Hepatocyte (in vitro differentiated cells): ENCODE measurements around the gene ZNF776. TPM values are rescaled to one million over a fixed set of nuclear protein-coding genes. Genes with fewer than 3 reads are reported as not detected.

Experiments
- DNase-seq: peaks from one replicate; pipeline ENCODE4 v3.0.0-alpha.2; 2016; ENCODE audit warnings: low spot score
- H2AFZ ChIP-seq: fragments of 200-600 bp; sonication (generic); 2 replicates; pipeline ENCODE4 v1.6.0; 2016; ENCODE audit warnings: antibody characterized with exemption, mild to moderate bottlenecking
- H3K27ac ChIP-seq: fragments of 200-600 bp; sonication (generic); 2 replicates; pipeline ENCODE4 v1.5.1; 2016; ENCODE audit warnings: mild to moderate bottlenecking
- H3K27me3 ChIP-seq: fragments of 200-600 bp; sonication (generic); 2 replicates; pipeline ENCODE4 v1.6.1; 2016
- H3K36me3 ChIP-seq: fragments of 200-600 bp; sonication (generic); replicated peaks from 2 replicates; pipeline ENCODE4 v1.5.1; 2016; ENCODE audit warnings: low read depth; ENCODE audit not compliant: insufficient read depth
- H3K4me1 ChIP-seq: fragments of 200-600 bp; sonication (generic); 2 replicates; pipeline ENCODE4 v1.5.1; 2016; ENCODE audit warnings: mild to moderate bottlenecking, moderate library complexity; ENCODE audit not compliant: insufficient read depth
- H3K4me2 ChIP-seq: fragments of 200-600 bp; sonication (generic); 2 replicates; pipeline ENCODE4 v1.6.0; 2016
- H3K4me3 ChIP-seq: fragments of 200-600 bp; sonication (generic); 2 replicates; pipeline ENCODE4 v1.5.1; 2016; ENCODE audit warnings: mild to moderate bottlenecking
- H3K79me2 ChIP-seq: fragments of 200-600 bp; sonication (generic); 2 replicates; pipeline ENCODE4 v1.6.0; 2017; ENCODE audit warnings: mild to moderate bottlenecking
- H3K9me2 ChIP-seq: fragments of 200-600 bp; sonication (generic); replicated peaks from 2 replicates; pipeline ENCODE4 v1.6.0; 2017; ENCODE audit warnings: mild to moderate bottlenecking; ENCODE audit not compliant: insufficient read depth
- H3K9me3 ChIP-seq: fragments of 200-600 bp; sonication (generic); 2 replicates; pipeline ENCODE4 v1.5.1; 2016; ENCODE audit warnings: low read depth, mild to moderate bottlenecking
- H4K20me1 ChIP-seq: fragments of 200-600 bp; sonication (generic); 2 replicates; pipeline ENCODE4 v1.6.0; 2016; ENCODE audit warnings: mild to moderate bottlenecking; ENCODE audit not compliant: insufficient read depth, poor library complexity, severe bottlenecking
- EZH2 ChIP-seq: fragments of 200-600 bp; sonication (generic); IDR thresholded peaks from 2 replicates; pipeline ENCODE4 v1.6.1; 2016; ENCODE audit warnings: antibody characterized with exemption, mild to moderate bottlenecking, borderline replicate concordance
- EZH2phosphoT487 ChIP-seq: fragments of 200-600 bp; sonication (generic); IDR thresholded peaks from one replicate; pipeline ENCODE4 v1.6.1; 2018; ENCODE audit warnings: antibody characterized with exemption, mild to moderate bottlenecking, low read depth, moderate library complexity; ENCODE audit not compliant: unreplicated experiment, severe bottlenecking
- WGBS: methylation state at CpG from one replicate; pipeline ENCODE4 v1.1.6; 2016; ENCODE audit warnings: low lambda C conversion rate; ENCODE audit errors: missing lambda C conversion rate; 5-methylcytosine and 5-hydroxymethylcytosine counted together
- polyA plus RNA-seq: library from polyadenylated mRNA; unstranded; fragments of >200 nt; fragmentation: Nextera tagmentation; extraction: Ambion mirVana; gene quantifications from 2 replicates; pipeline ENCODE4 v1.2.1, GENCODE V29; 2016
- total RNA-seq: library from RNA; depleted of rRNA; stranded (reverse); fragments of >200 nt; gene quantifications from 2 replicates; pipeline ENCODE4 v1.2.3, GENCODE V29; 2014
- TF ChIP-seq, protein P1 (sequence below): fragments of 200-600 bp; sonication (generic); IDR thresholded peaks from 2 replicates; pipeline ENCODE4 v1.5.1; 2016; ENCODE audit warnings: antibody characterized with exemption, mild to moderate bottlenecking; ENCODE audit not compliant: poor library complexity

The ZNF776 gene
- total and polyA plus RNA-seq, 2 experiments from 2014 or later: 10.6 to 11.4 TPM

DNA sequence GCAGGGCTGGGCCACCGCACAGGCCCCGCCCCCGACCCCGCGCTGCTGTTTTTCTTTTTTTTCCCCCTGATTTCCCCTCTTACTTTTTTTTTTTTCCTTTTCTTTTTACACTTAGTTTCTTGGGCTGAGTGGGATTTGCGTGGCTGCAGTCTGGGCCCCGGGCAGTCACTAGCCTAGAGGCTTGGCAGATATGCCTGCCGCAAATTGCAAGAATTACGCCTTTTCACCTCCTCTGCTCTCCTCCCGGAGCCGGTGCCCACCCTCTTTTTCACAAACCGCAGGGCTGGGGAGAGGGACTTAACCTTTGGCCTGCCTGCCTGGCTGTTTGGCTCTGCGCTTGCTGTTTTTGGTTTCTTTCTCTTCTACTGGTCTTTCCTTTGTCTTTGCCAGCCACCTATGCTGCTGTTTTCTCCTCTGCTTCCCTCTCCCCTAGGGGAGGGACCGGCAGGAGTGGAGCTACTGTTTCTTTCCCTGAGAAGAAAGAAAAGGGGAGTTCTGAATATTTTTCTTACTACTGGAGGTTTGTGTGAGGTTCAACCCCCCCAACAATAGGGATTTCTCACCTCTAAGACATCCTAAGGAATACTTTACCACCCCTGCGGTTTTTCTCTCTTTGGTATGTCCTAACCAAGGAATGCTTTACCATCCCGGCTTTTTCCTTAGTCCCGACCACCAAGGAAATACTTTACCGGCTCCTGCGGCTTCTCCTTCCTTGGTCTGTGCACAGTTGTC, 57.1 kb downstream of the ZNF776 start:
- Histone ChIP-seq H3K9me2 (no peaks in the 10 kb centered on the region), H3K79me2 (peaks cover 60% of the 10 kb centered on the region), H3K4me1 (peaks cover 18% of the 10 kb centered on the region), H3K4me3 (peak overlapping the region; percentile 43), H3K36me3 (no peaks in the 10 kb centered on the region), H3K27ac (peak overlapping the region; percentile 96), H3K27me3 (no peaks in the 10 kb centered on the region), H2AFZ (peak overlapping the region; percentile 54), H4K20me1 (no peaks in the 10 kb centered on the region), H3K4me2 (peak overlapping the region; percentile 86), H3K9me3 (no peaks in the 10 kb centered on the region)
- no peak for TF ChIP-seq EZH2
- TF ChIP-seq, protein P1, sequence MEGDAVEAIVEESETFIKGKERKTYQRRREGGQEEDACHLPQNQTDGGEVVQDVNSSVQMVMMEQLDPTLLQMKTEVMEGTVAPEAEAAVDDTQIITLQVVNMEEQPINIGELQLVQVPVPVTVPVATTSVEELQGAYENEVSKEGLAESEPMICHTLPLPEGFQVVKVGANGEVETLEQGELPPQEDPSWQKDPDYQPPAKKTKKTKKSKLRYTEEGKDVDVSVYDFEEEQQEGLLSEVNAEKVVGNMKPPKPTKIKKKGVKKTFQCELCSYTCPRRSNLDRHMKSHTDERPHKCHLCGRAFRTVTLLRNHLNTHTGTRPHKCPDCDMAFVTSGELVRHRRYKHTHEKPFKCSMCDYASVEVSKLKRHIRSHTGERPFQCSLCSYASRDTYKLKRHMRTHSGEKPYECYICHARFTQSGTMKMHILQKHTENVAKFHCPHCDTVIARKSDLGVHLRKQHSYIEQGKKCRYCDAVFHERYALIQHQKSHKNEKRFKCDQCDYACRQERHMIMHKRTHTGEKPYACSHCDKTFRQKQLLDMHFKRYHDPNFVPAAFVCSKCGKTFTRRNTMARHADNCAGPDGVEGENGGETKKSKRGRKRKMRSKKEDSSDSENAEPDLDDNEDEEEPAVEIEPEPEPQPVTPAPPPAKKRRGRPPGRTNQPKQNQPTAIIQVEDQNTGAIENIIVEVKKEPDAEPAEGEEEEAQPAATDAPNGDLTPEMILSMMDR: no peak
- no peak for TF ChIP-seq EZH2phosphoT487
- 3% methylated on average over 16 of the region's 19 CpGs for whole genome bisulfite sequencing
- peak; percentile 61 for DNase-seq

DNA sequence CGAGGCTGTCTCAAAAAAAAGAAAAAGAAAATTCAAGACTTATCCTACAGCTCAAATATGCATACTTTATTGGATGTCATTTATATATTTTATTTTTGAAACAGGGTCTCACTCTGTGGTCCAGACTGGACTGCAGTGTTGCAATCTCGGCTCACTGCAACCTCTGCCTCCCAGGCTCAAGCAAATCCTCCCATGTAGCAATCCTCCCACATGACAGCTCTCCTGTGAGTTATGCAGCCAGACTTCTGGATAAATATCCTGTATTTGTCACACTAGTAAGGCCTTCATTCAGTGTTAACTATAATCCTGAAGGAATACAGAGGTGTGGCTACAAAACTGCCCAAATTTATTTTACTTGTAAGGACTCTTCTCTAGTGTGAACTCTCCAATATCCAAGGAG, 60.9 kb downstream of the ZNF776 start:
- no peak overlapping the region for H2AFZ ChIP-seq
- H4K20me1 ChIP-seq: no peaks in the 10 kb centered on the region
- no peaks in the 10 kb centered on the region for H3K9me3 ChIP-seq
- no peaks in the 10 kb centered on the region for H3K36me3 ChIP-seq
- H3K9me2 ChIP-seq: no peaks in the 10 kb centered on the region
- peaks cover 29% of the 10 kb centered on the region for H3K4me1 ChIP-seq
- H3K4me2 ChIP-seq: no peak overlapping the region
- DNase-seq: no peak
- H3K4me3 ChIP-seq: no peak overlapping the region
- H3K27ac ChIP-seq: peak overlapping the region; percentile 29
- H3K27me3 ChIP-seq: no peaks in the 10 kb centered on the region
- peaks cover 58% of the 10 kb centered on the region for H3K79me2 ChIP-seq
- TF ChIP-seq, protein P1: no peak
- TF ChIP-seq EZH2 (no peak), EZH2phosphoT487 (no peak)
- whole genome bisulfite sequencing: 95% methylated on average over 2 of the region's 2 CpGs

Other genes with a start within 250 kb of the ZNF776 start
- 6.9 and 8.0 TPM in 2 replicates for gene ZNF773, start 246.9 kb upstream of the ZNF776 start, total RNA-seq
- gene ZNF773, start 246.9 kb upstream of the ZNF776 start, polyA plus RNA-seq: 5.0 and 6.6 TPM in 2 replicates
- gene ZNF549, start 219.5 kb upstream of the ZNF776 start, total RNA-seq: 4.3 and 6.4 TPM in 2 replicates
- gene ZNF549, start 219.5 kb upstream of the ZNF776 start, polyA plus RNA-seq: 3.2 and 3.5 TPM in 2 replicates
- gene ZNF550, start 187.0 kb upstream of the ZNF776 start, total RNA-seq: 5.7 and 5.9 TPM in 2 replicates
- gene ZNF550, start 187.0 kb upstream of the ZNF776 start, polyA plus RNA-seq: 5.2 and 6.2 TPM in 2 replicates
- gene ZNF416, start 167.9 kb upstream of the ZNF776 start, total RNA-seq: 4.7 and 5.8 TPM in 2 replicates
- gene ZNF416, start 167.9 kb upstream of the ZNF776 start, polyA plus RNA-seq: 1.9 and 2.5 TPM in 2 replicates
- 5.1 and 7.1 TPM in 2 replicates for gene ZIK1, start 162.7 kb upstream of the ZNF776 start, total RNA-seq
- 3.3 and 3.8 TPM in 2 replicates for gene ZIK1, start 162.7 kb upstream of the ZNF776 start, polyA plus RNA-seq
- 1.3 and 1.8 TPM in 2 replicates for gene ZNF530, start 146.9 kb upstream of the ZNF776 start, total RNA-seq
- gene ZNF530, start 146.9 kb upstream of the ZNF776 start, polyA plus RNA-seq: 1.3 and 2.8 TPM in 2 replicates
- 11.7 and 24.3 TPM in 2 replicates for gene ZNF134, start 132.6 kb upstream of the ZNF776 start, total RNA-seq
- gene ZNF134, start 132.6 kb upstream of the ZNF776 start, polyA plus RNA-seq: 9.7 and 10.7 TPM in 2 replicates
- 9.5 and 17.2 TPM in 2 replicates for gene ZNF211, start 113.6 kb upstream of the ZNF776 start, total RNA-seq
- gene ZNF211, start 113.6 kb upstream of the ZNF776 start, polyA plus RNA-seq: 11.9 and 12.2 TPM in 2 replicates
- gene ZSCAN4, start 77.9 kb upstream of the ZNF776 start, total RNA-seq: 0.12 TPM in 1 of 2 replicates, not detected in the other
- gene ZSCAN4, start 77.9 kb upstream of the ZNF776 start, polyA plus RNA-seq: not detected in 2 replicates
- 11.6 and 13.2 TPM in 2 replicates for gene ZNF551, start 64.8 kb upstream of the ZNF776 start, total RNA-seq
- gene ZNF551, start 64.8 kb upstream of the ZNF776 start, polyA plus RNA-seq: 2.0 and 2.2 TPM in 2 replicates
- gene ZNF154, start 37.6 kb upstream of the ZNF776 start, total RNA-seq: 10.7 and 11.1 TPM in 2 replicates
- gene ZNF154, start 37.6 kb upstream of the ZNF776 start, polyA plus RNA-seq: 3.5 and 5.6 TPM in 2 replicates
- gene ZNF671, start 19.2 kb upstream of the ZNF776 start, total RNA-seq: 6.7 and 6.8 TPM in 2 replicates
- 3.9 and 6.7 TPM in 2 replicates for gene ZNF671, start 19.2 kb upstream of the ZNF776 start, polyA plus RNA-seq
- gene ZNF586, start 22.9 kb downstream of the ZNF776 start, total RNA-seq: 11.4 and 22.5 TPM in 2 replicates
- gene ZNF586, start 22.9 kb downstream of the ZNF776 start, polyA plus RNA-seq: 8.0 and 11.2 TPM in 2 replicates
- gene ZNF552, start 68.1 kb downstream of the ZNF776 start, total RNA-seq: 25.9 and 26.7 TPM in 2 replicates
- gene ZNF552, start 68.1 kb downstream of the ZNF776 start, polyA plus RNA-seq: 12.9 and 13.7 TPM in 2 replicates
- gene ZNF587B, start 83.5 kb downstream of the ZNF776 start, total RNA-seq: 13.9 and 16.8 TPM in 2 replicates
- 1.8 and 6.4 TPM in 2 replicates for gene ZNF587B, start 83.5 kb downstream of the ZNF776 start, polyA plus RNA-seq
- gene ZNF587, start 103.0 kb downstream of the ZNF776 start, total RNA-seq: 36.8 and 60.5 TPM in 2 replicates
- gene ZNF587, start 103.0 kb downstream of the ZNF776 start, polyA plus RNA-seq: 8.8 and 11.5 TPM in 2 replicates
- gene ZNF814, start 142.2 kb downstream of the ZNF776 start, total RNA-seq: 11.4 and 16.1 TPM in 2 replicates
- 19.2 and 40.0 TPM in 2 replicates for gene ZNF814, start 142.2 kb downstream of the ZNF776 start, polyA plus RNA-seq
- gene ZNF417, start 169.8 kb downstream of the ZNF776 start, total RNA-seq: 11.4 and 14.3 TPM in 2 replicates
- gene ZNF417, start 169.8 kb downstream of the ZNF776 start, polyA plus RNA-seq: 3.9 and 6.2 TPM in 2 replicates
- gene ZNF418, start 188.6 kb downstream of the ZNF776 start, total RNA-seq: 6.1 and 8.2 TPM in 2 replicates
- 2.8 and 3.2 TPM in 2 replicates for gene ZNF418, start 188.6 kb downstream of the ZNF776 start, polyA plus RNA-seq
- 5.4 and 8.8 TPM in 2 replicates for gene ZNF256, start 200.9 kb downstream of the ZNF776 start, total RNA-seq
- 3.7 and 4.6 TPM in 2 replicates for gene ZNF256, start 200.9 kb downstream of the ZNF776 start, polyA plus RNA-seq
- 0.60 TPM in 1 of 2 replicates, not detected in the other for gene C19orf18, start 227.7 kb downstream of the ZNF776 start, total RNA-seq
- 1.9 and 2.0 TPM in 2 replicates for gene C19orf18, start 227.7 kb downstream of the ZNF776 start, polyA plus RNA-seq